HG03039 (cell line): ENCODE results near the gene NECTIN1.

Experiments used
- ATAC-seq: cut with Tn5 transposase; IDR thresholded peaks from one replicate; pipeline ENCODE4 v1.9.1; 2021; ENCODE audit warnings: mild to moderate bottlenecking, moderate library complexity; ENCODE audit not compliant: unreplicated experiment

NECTIN1 gene

GRCh38 chr11:119593346-119593745 lies 135.7 kb downstream of the NECTIN1 start:
- ATAC-seq, result no peak

GRCh38 chr11:119592642-119593041 lies 136.4 kb downstream of the NECTIN1 start:
- ATAC-seq, result no peak

DNA sequence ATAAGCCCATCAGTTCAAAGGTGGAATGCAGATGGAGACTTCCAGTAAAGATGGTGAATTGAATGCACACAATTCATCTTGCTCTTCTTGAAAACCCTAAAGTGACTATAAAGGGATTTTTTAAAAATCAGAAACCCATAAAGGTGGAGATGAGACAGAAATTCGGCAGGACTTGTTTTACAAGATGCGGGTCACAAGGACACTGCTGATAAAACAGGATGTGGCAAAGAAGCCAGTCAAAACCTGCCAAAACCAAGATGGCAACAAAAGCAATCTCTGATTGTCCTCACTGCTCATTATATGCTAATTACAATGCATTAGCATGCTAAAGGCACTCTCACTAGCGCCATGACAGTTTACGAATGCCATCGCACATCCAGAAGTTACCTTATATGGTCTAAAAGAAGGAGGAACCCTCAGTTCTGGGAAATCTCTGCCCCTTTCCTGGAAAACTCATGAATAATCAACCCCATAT lies 137.1 kb downstream of the NECTIN1 start:
- no peak for ATAC-seq

- no peak for ATAC-seq
Observed at GRCh38 chr11:119590651-119591351, 138.2 kb downstream of the NECTIN1 start.

GRCh38 chr11:119589001-119589400 lies 140.0 kb downstream of the NECTIN1 start:
- ATAC-seq, result no peak
